AG09309 (cell line): Measurements from ENCODE around the gene PRKAG2.

Experiments used
- DNase-seq: peaks from one replicate; pipeline ENCODE4 v3.0.0-alpha.2; 2010; ENCODE audit warnings: low read depth
- H3K4me3 ChIP-seq: 2 replicates; pipeline ENCODE4 v1.5.1; 2011; ENCODE audit warnings: mild to moderate bottlenecking, low read depth, low read length, moderate library complexity; ENCODE audit not compliant: control insufficient read depth
- TF ChIP-seq, protein P1 (sequence below): IDR thresholded peaks from 2 replicates; pipeline ENCODE4 v1.5.1; 2011; ENCODE audit warnings: mild to moderate bottlenecking, low read depth, low read length, inconsistent platforms; ENCODE audit not compliant: insufficient read depth, control insufficient read depth; ENCODE audit errors: missing control alignments

The PRKAG2 gene

DNA sequence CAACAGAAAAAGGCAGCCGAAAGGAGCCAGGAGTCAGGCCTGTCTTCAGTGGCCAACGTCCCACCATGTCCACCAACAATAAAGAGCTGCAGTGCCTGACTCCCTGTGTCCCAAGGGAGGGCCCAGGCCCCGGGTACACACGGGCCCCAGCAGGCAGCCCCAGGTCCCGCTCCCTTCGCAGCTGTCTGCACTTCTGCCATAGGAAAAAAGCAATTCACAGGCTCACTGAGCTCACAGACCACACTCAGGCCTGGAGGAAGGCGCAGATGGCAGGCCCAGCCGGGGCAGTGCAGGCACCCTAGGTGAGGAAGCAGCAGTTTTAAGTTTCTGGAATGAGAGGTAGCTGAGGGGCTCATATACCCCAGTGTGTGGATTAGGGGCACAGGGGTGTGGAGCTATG is 100.5 kb downstream of the PRKAG2 start:
- no peak overlapping the region for H3K4me3 ChIP-seq
- TF ChIP-seq, protein P1, sequence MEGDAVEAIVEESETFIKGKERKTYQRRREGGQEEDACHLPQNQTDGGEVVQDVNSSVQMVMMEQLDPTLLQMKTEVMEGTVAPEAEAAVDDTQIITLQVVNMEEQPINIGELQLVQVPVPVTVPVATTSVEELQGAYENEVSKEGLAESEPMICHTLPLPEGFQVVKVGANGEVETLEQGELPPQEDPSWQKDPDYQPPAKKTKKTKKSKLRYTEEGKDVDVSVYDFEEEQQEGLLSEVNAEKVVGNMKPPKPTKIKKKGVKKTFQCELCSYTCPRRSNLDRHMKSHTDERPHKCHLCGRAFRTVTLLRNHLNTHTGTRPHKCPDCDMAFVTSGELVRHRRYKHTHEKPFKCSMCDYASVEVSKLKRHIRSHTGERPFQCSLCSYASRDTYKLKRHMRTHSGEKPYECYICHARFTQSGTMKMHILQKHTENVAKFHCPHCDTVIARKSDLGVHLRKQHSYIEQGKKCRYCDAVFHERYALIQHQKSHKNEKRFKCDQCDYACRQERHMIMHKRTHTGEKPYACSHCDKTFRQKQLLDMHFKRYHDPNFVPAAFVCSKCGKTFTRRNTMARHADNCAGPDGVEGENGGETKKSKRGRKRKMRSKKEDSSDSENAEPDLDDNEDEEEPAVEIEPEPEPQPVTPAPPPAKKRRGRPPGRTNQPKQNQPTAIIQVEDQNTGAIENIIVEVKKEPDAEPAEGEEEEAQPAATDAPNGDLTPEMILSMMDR: no peak
- no peak for DNase-seq

DNA sequence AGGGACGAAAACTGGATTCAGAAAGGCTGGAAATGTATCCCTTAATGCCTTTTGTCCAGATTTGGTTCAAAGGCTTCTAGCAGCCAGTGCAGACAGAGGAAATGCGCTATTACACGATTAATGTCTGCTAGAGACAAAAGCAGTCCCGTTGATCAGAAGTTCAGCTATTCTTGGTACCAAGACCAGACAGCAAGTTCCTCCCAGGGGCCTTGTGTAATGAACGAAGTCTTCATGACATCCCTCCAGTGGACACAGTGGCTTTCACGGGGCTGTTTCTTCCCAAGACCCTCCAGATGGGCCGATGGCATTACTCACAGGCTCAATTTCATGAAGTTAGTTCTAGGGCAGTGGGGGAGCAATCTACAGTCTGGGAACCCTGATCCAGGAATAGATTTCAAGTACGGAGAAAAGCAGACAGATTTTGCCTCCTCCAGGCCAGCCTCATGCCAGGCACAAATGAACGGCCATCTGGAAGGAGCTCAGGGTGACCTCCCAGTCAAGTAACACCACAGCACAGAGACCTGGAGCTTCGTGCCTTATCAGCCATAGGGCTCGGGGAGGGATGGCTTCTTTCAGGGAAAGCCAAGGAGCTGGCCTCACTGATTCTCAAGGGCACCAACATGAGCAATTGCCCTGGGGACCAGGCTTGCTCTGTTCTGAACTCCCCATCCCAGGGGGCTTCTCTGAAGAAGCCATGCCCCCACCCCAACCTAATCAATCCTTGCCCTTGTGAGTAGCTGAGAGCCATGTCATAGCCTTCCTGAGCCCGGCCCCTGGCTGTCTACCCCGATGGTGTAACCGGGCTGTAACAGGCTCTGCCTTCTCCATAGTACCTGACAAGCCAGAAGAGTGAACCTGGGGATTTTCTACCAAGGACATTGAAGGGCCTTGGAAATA is 101.1 kb downstream of the PRKAG2 start:
- DNase-seq: no peak
- H3K4me3 ChIP-seq: no peak overlapping the region
- TF ChIP-seq, protein P1: no peak

DNA sequence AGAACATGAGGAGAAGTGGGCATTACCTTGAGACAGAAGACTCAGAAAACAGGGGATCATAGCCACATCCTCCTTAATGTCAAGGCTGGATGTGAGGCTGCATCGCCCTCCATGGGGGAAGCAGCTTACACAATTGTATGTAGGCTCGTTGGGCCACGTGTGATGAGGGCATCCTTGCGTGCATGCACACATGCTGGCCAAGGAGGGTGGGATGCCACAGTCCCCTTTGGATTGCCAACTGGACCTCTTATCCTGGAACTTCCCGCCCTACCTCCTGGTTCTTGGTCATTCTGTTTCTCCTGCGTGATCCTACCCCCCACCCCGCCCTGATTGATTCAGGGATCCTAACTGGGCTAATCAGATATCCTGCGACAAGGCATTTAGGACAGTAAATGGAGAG is 102.0 kb downstream of the PRKAG2 start:
- TF ChIP-seq, protein P1: no peak
- no peak for DNase-seq
- no peak overlapping the region for H3K4me3 ChIP-seq

DNA sequence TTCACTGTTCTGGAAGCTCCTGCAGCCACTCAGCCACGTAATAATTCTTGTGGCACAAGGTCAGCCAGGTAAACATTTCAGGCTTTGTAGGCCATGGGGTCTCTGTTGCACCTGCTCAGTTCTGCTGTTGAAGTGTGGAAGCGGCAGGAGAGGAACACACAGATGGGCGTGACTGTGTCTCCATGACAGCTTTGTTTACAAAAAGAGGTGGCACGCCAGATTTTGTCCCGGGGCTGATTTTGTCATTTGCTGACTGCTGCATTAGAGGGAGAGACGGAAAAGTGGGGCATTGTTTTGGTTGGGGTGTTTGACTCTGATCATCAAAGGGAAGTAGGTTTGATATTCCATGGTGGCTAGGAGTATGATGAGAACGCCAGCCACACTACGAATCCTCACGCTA is 103.1 kb downstream of the PRKAG2 start:
- TF ChIP-seq, protein P1: no peak
- no peak overlapping the region for H3K4me3 ChIP-seq
- no peak for DNase-seq

DNA sequence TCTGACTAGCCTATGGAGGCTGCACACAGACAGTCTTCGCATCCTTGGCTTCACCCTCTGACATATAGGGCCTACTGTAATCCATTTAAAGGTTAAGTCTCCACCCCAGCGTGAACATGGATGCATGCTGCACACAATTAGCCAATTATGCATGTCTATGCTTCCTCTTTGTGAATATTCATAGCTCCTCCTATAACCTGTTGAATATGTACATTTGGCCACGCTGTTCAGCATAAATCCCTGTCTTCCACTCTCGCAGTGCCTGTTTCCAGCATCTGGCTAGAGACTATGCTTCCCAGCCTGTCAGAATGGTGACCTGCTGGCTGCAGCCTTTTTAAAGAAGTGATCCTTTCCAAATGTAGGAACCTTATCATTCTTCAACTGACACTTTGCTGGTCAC is 106.7 kb downstream of the PRKAG2 start:
- TF ChIP-seq, protein P1: no peak
- no peak for DNase-seq

DNA sequence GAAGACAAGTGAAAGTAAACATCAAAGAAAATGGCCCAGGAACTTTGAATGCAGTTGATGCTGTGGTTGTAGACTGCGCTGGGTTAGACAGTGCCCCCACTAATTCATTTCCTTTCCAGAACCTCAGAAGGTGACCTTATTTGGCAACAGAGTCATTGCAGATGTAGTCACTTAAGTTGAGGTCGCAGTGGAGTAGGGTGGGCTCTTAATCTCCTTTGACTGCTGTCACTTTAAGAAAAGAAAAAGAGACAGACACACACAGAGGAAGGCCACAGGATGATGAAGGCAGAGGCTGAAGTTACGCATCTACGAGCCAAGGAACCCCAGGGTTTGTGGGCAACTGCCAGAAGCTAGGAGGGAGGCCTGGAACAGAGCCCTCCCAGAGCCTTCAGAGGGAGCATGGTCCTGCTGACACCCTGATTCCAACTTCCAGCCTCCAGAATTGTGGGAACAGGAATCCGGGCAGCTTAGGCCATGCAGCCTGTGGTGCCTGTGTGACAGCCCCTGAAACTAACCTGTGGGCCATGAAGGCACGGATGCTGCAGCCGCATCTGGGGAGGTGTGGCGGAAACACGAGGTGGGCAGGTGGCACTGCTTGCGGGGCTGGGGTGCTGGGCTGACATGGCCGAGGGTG is 107.6 kb downstream of the PRKAG2 start:
- DNase-seq: no peak
- TF ChIP-seq, protein P1: no peak
- no peak overlapping the region for H3K4me3 ChIP-seq

More for the DNA sequence above, 106.7 kb downstream of the PRKAG2 start:
- H3K4me3 ChIP-seq: no peak overlapping the region
